HG02798 (cell line): ENCODE measurements around the gene THRB.

Experiments used
- ATAC-seq: cut with Tn5 transposase; IDR thresholded peaks from one replicate; pipeline ENCODE4 v1.9.1; 2021; ENCODE audit warnings: mild to moderate bottlenecking; ENCODE audit not compliant: unreplicated experiment, poor library complexity

THRB gene

DNA sequence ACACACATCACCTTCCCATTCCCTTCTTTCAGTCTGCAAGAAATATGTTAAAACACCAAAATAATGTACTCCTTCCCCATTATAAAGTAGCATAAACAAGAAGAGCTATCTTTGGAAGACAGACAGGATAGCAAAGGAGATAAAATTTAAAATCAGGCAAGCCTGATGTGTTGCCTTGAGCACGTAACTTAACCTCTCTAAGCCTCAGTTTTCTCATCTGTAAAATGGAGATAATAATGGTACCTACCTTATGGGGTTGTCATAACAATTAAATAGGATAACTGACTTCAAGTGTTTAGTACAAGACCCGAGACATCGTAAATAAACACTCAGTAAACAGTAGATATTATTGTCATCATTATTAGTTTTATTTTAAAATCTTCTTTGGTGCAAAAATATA is 407.2 kb downstream of the THRB start:
- no peak for ATAC-seq

DNA sequence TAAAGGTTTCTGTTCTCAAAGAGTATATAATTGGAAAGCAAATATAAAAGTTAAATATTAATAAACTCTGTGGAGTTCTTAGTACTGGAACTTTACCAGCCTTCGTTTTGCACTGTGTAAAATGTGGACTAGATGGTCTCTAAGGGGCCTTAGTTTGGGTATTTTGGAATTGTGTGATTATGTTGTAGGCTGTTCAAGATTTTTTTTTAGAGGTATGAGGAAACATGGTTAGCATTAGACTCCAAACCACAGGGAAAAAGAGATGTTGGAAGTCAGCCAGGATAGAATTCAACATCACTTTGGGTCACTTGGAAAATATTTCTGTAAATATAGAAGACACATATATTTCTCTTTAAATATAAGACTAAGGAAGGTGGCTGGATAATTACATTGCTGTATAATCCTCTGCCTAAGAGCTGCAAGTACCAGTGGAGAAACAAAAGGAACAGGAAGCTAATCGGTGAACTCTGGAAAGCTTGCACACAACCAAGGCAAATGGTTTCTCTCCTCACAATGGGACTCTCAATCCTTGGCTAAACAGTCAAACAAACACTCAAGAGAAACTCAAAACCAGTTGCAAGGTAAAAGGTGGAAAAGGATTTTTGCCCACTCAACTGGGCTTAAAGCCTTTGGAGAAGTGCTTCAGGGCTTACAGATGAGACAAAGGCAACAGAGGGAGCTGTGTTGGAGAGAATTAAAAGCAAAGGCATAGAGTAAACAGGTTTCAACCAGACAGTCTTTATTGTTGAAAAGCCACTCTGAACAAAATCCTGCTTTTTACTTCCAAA is 407.8 kb downstream of the THRB start:
- no peak for ATAC-seq

DNA sequence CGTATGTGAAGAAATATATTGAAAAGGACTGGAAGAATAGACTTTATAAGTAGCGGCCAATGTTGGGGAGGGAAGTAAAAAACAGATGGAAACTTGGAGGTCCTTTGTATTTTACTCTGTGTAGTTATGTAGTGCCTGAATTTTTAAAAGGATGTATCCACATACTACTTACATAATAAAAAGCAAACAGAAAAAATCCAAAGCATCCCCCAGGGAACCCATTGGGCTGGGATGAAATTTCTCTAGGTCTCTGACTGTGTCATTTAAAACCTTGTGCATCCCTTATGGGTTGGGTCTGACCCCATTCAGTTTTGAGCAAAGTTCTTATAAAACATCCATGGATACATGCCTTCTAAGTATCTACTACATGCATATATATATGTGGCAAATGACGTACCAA is 408.4 kb downstream of the THRB start:
- ATAC-seq: no peak

DNA sequence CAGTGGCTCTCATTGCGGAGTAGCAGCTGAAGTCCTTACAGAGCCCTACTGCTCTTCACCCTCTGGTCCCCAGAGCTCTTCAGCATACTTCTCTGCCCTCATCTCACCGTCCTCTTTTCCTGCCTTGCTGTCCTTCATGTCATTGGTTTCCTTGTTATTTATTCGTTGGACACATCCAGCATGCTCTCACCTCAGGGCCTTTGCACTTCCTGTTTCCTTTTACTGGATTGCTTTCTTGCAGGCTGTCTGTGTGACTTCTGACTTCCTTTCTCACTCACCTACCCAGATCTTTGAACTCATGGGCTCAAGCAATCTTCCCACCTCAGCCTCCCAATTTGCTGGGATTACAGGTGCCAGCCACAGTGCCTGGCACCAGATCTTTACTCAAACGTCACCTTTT is 422.5 kb downstream of the THRB start:
- ATAC-seq: no peak

DNA sequence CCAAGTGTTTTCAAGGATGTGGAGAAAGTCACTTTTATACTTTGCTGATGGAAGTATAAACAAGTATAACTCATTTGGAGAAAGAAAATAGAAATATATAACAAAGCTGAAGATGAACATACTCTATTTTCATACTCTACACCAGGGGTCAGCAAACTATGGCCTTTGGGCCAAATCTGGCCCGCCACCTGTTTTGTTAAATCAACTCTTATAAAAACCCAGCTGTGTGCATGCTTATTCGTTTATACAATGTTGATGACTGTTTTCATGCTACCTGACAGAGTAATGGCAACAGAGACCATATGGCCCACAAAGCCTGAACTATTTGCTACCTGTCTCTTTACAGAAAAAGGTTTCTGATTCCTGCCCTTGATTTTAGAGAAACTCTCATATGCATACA is 425.6 kb downstream of the THRB start:
- no peak for ATAC-seq

DNA sequence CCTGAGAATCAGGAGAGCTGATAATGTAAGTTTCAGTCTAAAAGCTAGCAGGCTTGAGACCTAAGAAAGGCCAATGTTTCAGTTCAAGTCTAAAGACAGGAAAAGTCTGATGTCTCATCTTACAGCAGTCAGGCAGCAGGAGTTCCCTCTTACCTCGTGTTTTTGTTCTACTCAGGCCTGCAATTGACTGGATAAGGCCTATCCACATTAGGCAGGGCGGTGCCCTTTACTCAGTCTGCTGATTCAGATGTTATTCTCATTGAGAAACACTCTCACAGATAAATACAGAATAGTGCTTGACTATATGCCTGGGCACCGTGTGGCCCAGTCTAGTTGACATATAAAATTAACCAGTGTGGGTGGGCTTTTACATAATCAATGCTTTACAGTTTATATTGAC is 427.2 kb downstream of the THRB start:
- no peak for ATAC-seq
